H1 (cell line): Measurements from ENCODE around the gene EIF4EBP2. TPM values are rescaled to one million over a fixed set of nuclear protein-coding genes. Genes with fewer than 3 reads are reported as not detected.

ENCODE experiments used
- CTCF ChIA-PET: fragments of 300-600 bp; sonication (Branson Sonifier 250); formaldehyde crosslinking; loops from one replicate; lab custom pipeline; 2021; ENCODE audit not compliant: partially characterized antibody; lab: Charles Lee
- POLR2A ChIA-PET: fragments of 300-600 bp; sonication (Branson Sonifier 250); formaldehyde crosslinking; loops from one replicate; lab custom pipeline; 2021; ENCODE audit warnings: inconsistent platforms; ENCODE audit not compliant: partially characterized antibody; lab: Charles Lee
- DNase-seq, 2 experiments: peaks; one replicate each; pipeline versions ENCODE4 v3.0.0 to v3.0.0-alpha.2; 2010 to 2022; ENCODE audit warnings: low spot score in 2 of 2, low read depth in 1 of 2, mixed read lengths in 1 of 2
- FAIRE-seq: peaks from 2 replicates; lab custom pipeline; 2011; peaks lifted over from hg19 to GRCh38; lab: Jason Lieb, UNC
- H2AFZ ChIP-seq: 2 replicates; pipeline ENCODE4 v1.8.1; 2012; ENCODE audit warnings: low read length, inconsistent platforms
- H2AK5ac ChIP-seq: 2 replicates; pipeline ENCODE4 v1.6.1; 2013; ENCODE audit warnings: low read depth, low read length
- H2BK120ac ChIP-seq: replicated peaks from 2 replicates; pipeline ENCODE3; 2013; ENCODE audit warnings: low read depth, low read length, inconsistent platforms
- H2BK12ac ChIP-seq: 2 replicates; pipeline ENCODE4 v1.6.1; 2013; ENCODE audit warnings: low read depth, low read length
- H2BK15ac ChIP-seq: 2 replicates; pipeline ENCODE4 v1.6.1; 2013; ENCODE audit warnings: low read length
- H2BK20ac ChIP-seq: 2 replicates; pipeline ENCODE4 v1.6.1; 2013; ENCODE audit warnings: low read length
- H2BK5ac ChIP-seq: 2 replicates; pipeline ENCODE4 v1.6.1; 2013; ENCODE audit warnings: low read depth, low read length
- H3K14ac ChIP-seq: 2 replicates; pipeline ENCODE4 v1.6.1; 2013; ENCODE audit warnings: inconsistent platforms; ENCODE audit not compliant: insufficient read length
- H3K18ac ChIP-seq: 2 replicates; pipeline ENCODE4 v1.6.1; 2013; ENCODE audit warnings: low read length; ENCODE audit errors: extremely low read depth
- H3K23ac ChIP-seq: 2 replicates; pipeline ENCODE4 v1.6.1; 2013; ENCODE audit warnings: inconsistent platforms; ENCODE audit not compliant: insufficient read length
- H3K23me2 ChIP-seq: 2 replicates; pipeline ENCODE4 v1.6.1; 2013; ENCODE audit warnings: low read depth, low read length
- H3K27ac ChIP-seq: 2 replicates; pipeline ENCODE4 v1.6.1; 2011; ENCODE audit warnings: low read depth, low read length, inconsistent platforms
- H3K27me3 ChIP-seq, 4 experiments: replicated peaks in 1 of 4; 1 replicate in 1 of 4; 2 replicates in 3 of 4; pipeline versions ENCODE4 v1.6.1 to v1.8.1; 2011 to 2013; ENCODE audit warnings: low read length in 3 of 4, mild to moderate bottlenecking in 3 of 4, inconsistent platforms in 2 of 4, mixed read lengths in 2 of 4, moderate library complexity in 1 of 4; ENCODE audit not compliant: control insufficient read depth in 3 of 4, insufficient read depth in 3 of 4; ENCODE audit errors: extremely low read depth in 1 of 4
- H3K36me3 ChIP-seq, 4 experiments: 2 replicates each; pipeline versions ENCODE4 v1.6.1 to v1.8.1; 2011 to 2013; ENCODE audit warnings: mild to moderate bottlenecking in 4 of 4, low read length in 3 of 4, moderate library complexity in 2 of 4, control low read depth in 1 of 4, inconsistent platforms in 1 of 4; ENCODE audit not compliant: insufficient read depth in 4 of 4, control insufficient read depth in 2 of 4
- H3K4ac ChIP-seq: replicated peaks from 2 replicates; pipeline ENCODE3; 2013; ENCODE audit warnings: low read length, low read depth, mixed read lengths, inconsistent platforms; ENCODE audit not compliant: insufficient read length
- H3K4me1 ChIP-seq, 4 experiments: replicated peaks in 1 of 4; 1 replicate in 1 of 4; 2 replicates in 3 of 4; pipeline versions ENCODE4 v1.6.1 to v1.8.1; 2011 to 2013; ENCODE audit warnings: low read length in 3 of 4, inconsistent platforms in 2 of 4, mixed read lengths in 1 of 4; ENCODE audit not compliant: insufficient read depth in 4 of 4, control insufficient read depth in 3 of 4
- H3K4me2 ChIP-seq, 2 experiments: 2 replicates each; pipeline versions ENCODE4 v1.6.1 to v1.8.1; 2011 to 2013; ENCODE audit warnings: low read depth in 2 of 2, low read length in 2 of 2, control low read depth in 1 of 2, inconsistent platforms in 1 of 2, mild to moderate bottlenecking in 1 of 2; ENCODE audit not compliant: insufficient read depth in 1 of 2
- H3K4me3 ChIP-seq, 4 experiments: fragments of 200-600, 300-600 bp in 1 of 4; sonication (generic), shearing (Covaris generic), sonication (Bioruptor Twin) in 1 of 4; 2 replicates each; pipeline versions ENCODE4 v1.5.1 to v1.8.1; 2011 to 2016; ENCODE audit warnings: low read length in 4 of 4, low read depth in 3 of 4, control low read depth in 2 of 4, inconsistent platforms in 2 of 4, mild to moderate bottlenecking in 2 of 4, mixed read lengths in 1 of 4, moderate library complexity in 1 of 4; ENCODE audit not compliant: insufficient read depth in 2 of 4; ENCODE audit errors: extremely low read depth in 1 of 4
- H3K56ac ChIP-seq: replicated peaks from 2 replicates; pipeline ENCODE3; 2013; ENCODE audit warnings: low read depth, mild to moderate bottlenecking, mixed read lengths, low read length, inconsistent platforms; ENCODE audit not compliant: insufficient read length
- H3K79me1 ChIP-seq: 2 replicates; pipeline ENCODE4 v1.6.1; 2013; ENCODE audit warnings: low read depth, low read length, control low read depth
- H3K79me2 ChIP-seq, 2 experiments: 2 replicates each; pipeline versions ENCODE4 v1.6.1 to v1.8.1; 2012 to 2013; ENCODE audit warnings: low read length in 2 of 2, mild to moderate bottlenecking in 2 of 2, inconsistent platforms in 1 of 2; ENCODE audit not compliant: insufficient read depth in 2 of 2, control insufficient read depth in 1 of 2
- H3K9ac ChIP-seq, 4 experiments: replicated peaks in 1 of 4; 1 replicate in 1 of 4; 2 replicates in 3 of 4; pipeline versions ENCODE4 v1.6.1 to v1.8.1; 2011 to 2013; ENCODE audit warnings: low read depth in 3 of 4, low read length in 3 of 4, control low read depth in 2 of 4, mild to moderate bottlenecking in 2 of 4, moderate library complexity in 2 of 4, inconsistent platforms in 1 of 4; ENCODE audit errors: extremely low read depth in 1 of 4
- H3K9me3 ChIP-seq, 2 experiments: 2 replicates each; pipeline versions ENCODE4 v1.6.1 to v1.8.1; 2012 to 2013; ENCODE audit warnings: mild to moderate bottlenecking in 2 of 2, moderate library complexity in 2 of 2, control low read depth in 1 of 2, inconsistent platforms in 1 of 2, low read depth in 1 of 2, low read length in 1 of 2, mixed read lengths in 1 of 2; ENCODE audit not compliant: insufficient read depth in 2 of 2
- H4K20me1 ChIP-seq, 2 experiments: replicated peaks in 1 of 2; 2 replicates each; pipeline versions ENCODE3 to v1.8.1; 2011 to 2013; ENCODE audit warnings: inconsistent platforms in 2 of 2, low read length in 2 of 2, mild to moderate bottlenecking in 1 of 2; ENCODE audit not compliant: insufficient read depth in 2 of 2, control insufficient read depth in 1 of 2
- H4K5ac ChIP-seq: 2 replicates; pipeline ENCODE4 v1.6.1; 2013; ENCODE audit warnings: low read length, low read depth, mixed read lengths, inconsistent platforms; ENCODE audit not compliant: insufficient read length
- H4K8ac ChIP-seq: 2 replicates; pipeline ENCODE4 v1.8.0; 2013; ENCODE audit warnings: mild to moderate bottlenecking, moderate library complexity, low read length, inconsistent platforms; ENCODE audit not compliant: insufficient read depth; ENCODE audit errors: extremely low read depth
- H4K91ac ChIP-seq: replicated peaks from 2 replicates; pipeline ENCODE3; 2013; ENCODE audit warnings: low read length, mixed read lengths, inconsistent platforms; ENCODE audit not compliant: insufficient read length
- WGBS, 2 experiments: shearing (Covaris generic) in 1 of 2; methylation state at CpG; one replicate each; pipeline versions ENCODE4 v1.1.6 to v1.1.7; 2013 to 2015; ENCODE audit warnings: low lambda C conversion rate in 2 of 2, mixed read lengths in 2 of 2, inconsistent platforms in 1 of 2, low coverage in 1 of 2, missing lambda C conversion rate in 1 of 2; ENCODE audit not compliant: insufficient replicate concordance in 2 of 2, insufficient coverage in 1 of 2, insufficient read length in 1 of 2; ENCODE audit errors: extremely low coverage in 1 of 2, missing lambda C conversion rate in 1 of 2; 5-methylcytosine and 5-hydroxymethylcytosine counted together
- polyA plus RNA-seq, 7 experiments: library from polyadenylated mRNA; depleted of rRNA in 3 of 7; stranded (reverse) in 5 of 7; unstranded in 2 of 7; fragments of >200 nt in 5 of 7; fragments of 200-250 nt in 2 of 7; gene quantifications; 1 replicate in 5 of 7; 2 replicates in 1 of 7; 4 replicates in 1 of 7; pipeline versions ENCODE4 v1.2.1 to v1.2.3, GENCODE V29; 2011 to 2013; ENCODE audit warnings: missing spikeins in 2 of 7, mixed read lengths in 2 of 7
- total RNA-seq: library from RNA; stranded (reverse); fragmentation: NEBNext Ultra II Directional; extraction: Animal tissue kit (Norgen Biotek cat#: 25700); gene quantifications from 2 replicates; pipeline ENCODE4 v1.2.1, GENCODE V29; 2021
- TF ChIP-seq, protein P1 (sequence below): IDR thresholded peaks from 2 replicates; pipeline ENCODE4 v1.6.1; 2012; ENCODE audit warnings: inconsistent platforms
- TF ChIP-seq, protein P2 (sequence below): IDR thresholded peaks from 2 replicates; pipeline ENCODE4 v1.6.1; 2011; ENCODE audit warnings: low read depth, mild to moderate bottlenecking, low read length; ENCODE audit not compliant: insufficient read depth

EIF4EBP2 gene
- total and polyA plus RNA-seq, 2 of the 8 experiments (the other 6 are each of a cell fraction or from before 2014, with no cell fraction given) = 55.3 to 144 TPM

DNA sequence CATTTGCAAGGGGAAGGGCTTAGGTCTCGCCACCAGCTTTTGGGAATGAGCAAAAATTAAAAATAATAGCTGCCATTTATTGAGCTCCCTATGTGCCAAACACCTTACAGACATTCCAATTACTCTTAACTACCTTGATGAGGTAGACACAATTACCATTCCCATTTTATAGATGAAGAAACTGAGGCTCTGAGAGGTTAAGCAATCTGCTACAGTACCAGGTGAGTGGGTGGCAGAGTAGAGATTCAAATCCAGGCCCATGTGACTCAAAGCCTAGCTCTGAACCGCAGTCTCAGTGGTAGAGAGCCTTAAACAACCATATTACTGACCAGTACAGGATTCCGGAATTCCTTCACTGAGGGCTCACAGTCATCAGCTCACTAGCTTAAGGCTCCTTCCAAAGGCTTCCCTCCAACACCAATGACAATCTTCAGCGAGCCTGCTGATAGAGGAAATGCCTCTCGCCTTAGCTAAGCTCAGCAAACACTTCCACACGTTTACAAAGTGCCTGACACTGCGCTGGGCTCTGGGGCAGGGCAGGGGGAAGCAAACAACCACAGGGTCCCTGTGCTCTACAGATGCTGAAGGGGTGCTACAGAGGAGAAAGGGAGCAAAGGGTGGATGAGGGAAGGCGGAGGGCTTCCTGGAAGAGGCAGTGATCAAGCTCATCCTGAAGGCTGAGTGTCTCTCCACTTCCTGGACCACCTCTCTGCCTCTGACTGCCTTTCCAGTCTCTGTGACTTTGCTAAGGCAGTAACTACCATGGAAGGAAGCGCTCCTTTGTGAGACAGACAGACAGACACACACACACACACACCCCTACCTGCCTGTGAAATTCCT, 28.9 kb upstream of the EIF4EBP2 start:
- TF ChIP-seq, protein P1, sequence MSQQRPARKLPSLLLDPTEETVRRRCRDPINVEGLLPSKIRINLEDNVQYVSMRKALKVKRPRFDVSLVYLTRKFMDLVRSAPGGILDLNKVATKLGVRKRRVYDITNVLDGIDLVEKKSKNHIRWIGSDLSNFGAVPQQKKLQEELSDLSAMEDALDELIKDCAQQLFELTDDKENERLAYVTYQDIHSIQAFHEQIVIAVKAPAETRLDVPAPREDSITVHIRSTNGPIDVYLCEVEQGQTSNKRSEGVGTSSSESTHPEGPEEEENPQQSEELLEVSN = no peak
- TF ChIP-seq, protein P2, sequence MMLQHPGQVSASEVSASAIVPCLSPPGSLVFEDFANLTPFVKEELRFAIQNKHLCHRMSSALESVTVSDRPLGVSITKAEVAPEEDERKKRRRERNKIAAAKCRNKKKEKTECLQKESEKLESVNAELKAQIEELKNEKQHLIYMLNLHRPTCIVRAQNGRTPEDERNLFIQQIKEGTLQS = no peak
- Histone ChIP-seq H4K8ac (no peak overlapping the region), H3K4me2 (no peak overlapping the region), H3K14ac (no peak overlapping the region), H3K4me1 (peaks cover 0 to 4% (median 1%) of the 10 kb centered on the region in 4 experiments; a peak in 2 of 7 replicates), H2AFZ (no peak overlapping the region), H4K20me1 (peaks cover 0 to 13% of the 10 kb centered on the region in 2 experiments), H3K9ac (no peak overlapping the region), H3K27me3 (no peaks in the 10 kb centered on the region), H3K79me1 (peaks cover 3% of the 10 kb centered on the region; the same call in 1 of the 2 replicates), H3K18ac (no peak overlapping the region), H2BK15ac (no peak overlapping the region), H3K4me3 (no peak overlapping the region), H4K91ac (no peak overlapping the region), H3K23ac (no peak overlapping the region), H2BK20ac (no peak overlapping the region), H3K23me2 (0 out of 2 replicates have a peak, but pooled peaks cover 1% of the 10 kb centered on the region), H2AK5ac (no peak overlapping the region), H2BK120ac (no peak overlapping the region), H3K4ac (no peak overlapping the region), H2BK12ac (no peak overlapping the region), H3K36me3 (peaks cover 0 to 11% (median 3%) of the 10 kb centered on the region in 4 experiments; a peak in 3 of 8 replicates), H4K5ac (no peak overlapping the region), H3K79me2 (peaks cover 0 to 13% of the 10 kb centered on the region in 2 experiments; a peak in 1 of 4 replicates), H2BK5ac (no peak overlapping the region; the same call in 1 of the 2 replicates), H3K56ac (no peak overlapping the region), H3K27ac (no peak overlapping the region; the same call in 1 of the 2 replicates), H3K9me3 (peaks cover 3% of the 10 kb centered on the region in 2 experiments; a peak in 2 of 4 replicates)
- FAIRE-seq = no peak
- DNase-seq = no peak
- ChIA-PET CTCF (interaction anchor here (0.6 to 7.2 kb wide), 15 partner anchors 9 to 153 kb away, joined by 3 to 60 read pairs (median 5); no protein-coding TSS in a partner anchor), POLR2A (no interaction called here)
- 88% methylated on average over 9 of the region's 9 CpGs; no CpG with 5 or more reads in 1 of the 2 experiments for WGBS, 2 experiments
